ENCODE measurements around the gene ECEL1. TPM values are rescaled to one million over a fixed set of nuclear protein-coding genes. Genes with fewer than 3 reads are reported as not detected.

The ECEL1 gene
- total and polyA plus RNA-seq, 2 experiments from 2014 or later = 6.7 to 17.5 TPM

GRCh38 chr2:232491139-232491780 lies 3.6 kb upstream of the ECEL1 start:
- peaks cover 49% of the 10 kb centered on the region for H3K27me3 Mint-ChIP-seq (ENCODE audit: insufficient read depth, low read depth, poor library complexity)
- Histone ChIP-seq H3K4me1 (ENCODE audit: insufficient read depth) (peaks cover 19% of the 10 kb centered on the region), H3K27ac (ENCODE audit: low read depth) (no peak overlapping the region)

More at GRCh38 chr2:232491139-232491780, 3.6 kb upstream of the ECEL1 start:
- H3K9me2 ChIP-seq (ENCODE audit: insufficient read depth) = no peaks in the 10 kb centered on the region
- no peak overlapping the region for H2AFZ ChIP-seq
- 0 out of 2 replicates have a peak, but pooled peaks cover 5% of the 10 kb centered on the region for H3F3A ChIP-seq (replicated peaks; ENCODE audit: low read depth)
- H3K79me2 ChIP-seq (replicated peaks; ENCODE audit: insufficient read depth) = no peaks in the 10 kb centered on the region
- TF ChIP-seq STAT1 (IDR thresholded peaks at IDR 0.05; ENCODE audit: unreplicated experiment) (no peak), NANOG (IDR thresholded peaks at IDR 0.05; ENCODE audit: borderline replicate concordance) (no peak), POLR2AphosphoS5 (IDR thresholded peaks at IDR 0.05; ENCODE audit: low read depth) (no peak), ZNF462 (CRISPR knock-in tag; IDR thresholded peaks at IDR 0.05) (no peak), EZH2 (IDR thresholded peaks at IDR 0.05; ENCODE audit: low read depth, unreplicated experiment) (no peak), ZNF114 (CRISPR knock-in tag; IDR thresholded peaks at IDR 0.05) (no peak), REST (IDR thresholded peaks at IDR 0.05; ENCODE audit: unreplicated experiment) (no peak), EZH2phosphoT487 (IDR thresholded peaks at IDR 0.05; ENCODE audit: unreplicated experiment) (no peak), ZNF331 (CRISPR knock-in tag; IDR thresholded peaks at IDR 0.05; ENCODE audit: low read depth) (no peak), ETS1 (IDR thresholded peaks at IDR 0.05) (no peak), JUNB (IDR thresholded peaks at IDR 0.05; ENCODE audit: unreplicated experiment) (no peak), CREB1 (CRISPR knock-in tag; IDR thresholded peaks at IDR 0.05; ENCODE audit: low read depth) (no peak), CTCF (conservative IDR thresholded peaks at IDR 0.05; ENCODE audit: low read depth in 2 of 2) (no peak)
- H3K36me3 ChIP-seq (ENCODE audit: insufficient read depth) = no peaks in the 10 kb centered on the region
- peaks cover 37% of the 10 kb centered on the region for H3K27me3 ChIP-seq (ENCODE audit: insufficient read depth)
- no peaks in the 10 kb centered on the region for H3K9me3 Mint-ChIP-seq
- no peaks in the 10 kb centered on the region; the same call in 2 of the 3 replicates for H3K36me3 Mint-ChIP-seq (ENCODE audit: low read depth)
- no peak overlapping the region for H3K4me3 ChIP-seq
- H3K4me1 Mint-ChIP-seq = peaks cover 34% of the 10 kb centered on the region
- no peaks in the 10 kb centered on the region for H4K20me1 ChIP-seq (replicated peaks; ENCODE audit: insufficient read depth)
- peak overlapping the region; percentile 61; the same call in 1 of the 2 replicates for H3K27ac Mint-ChIP-seq
- ATAC-seq = no peak
- no peak overlapping the region; the same call in 2 of the 3 replicates for H3K4me3 Mint-ChIP-seq
- DNase-seq (ENCODE audit: low spot score) = no peak
- no peak overlapping the region for H3K4me2 ChIP-seq
